ENCODE data around the gene FAM234A. TPM values are rescaled to one million over a fixed set of nuclear protein-coding genes. Genes with fewer than 3 reads are reported as not detected.
"Not testable (repeated sequence)": the region's sequence is repeated elsewhere in the genome, so short reads cannot be mapped to it uniquely, and the experiment has no call there.

The FAM234A gene
- total and polyA plus RNA-seq, 3 experiments from 2014 or later, result 23.1 to 27.9 (median 26.1) TPM

DNA sequence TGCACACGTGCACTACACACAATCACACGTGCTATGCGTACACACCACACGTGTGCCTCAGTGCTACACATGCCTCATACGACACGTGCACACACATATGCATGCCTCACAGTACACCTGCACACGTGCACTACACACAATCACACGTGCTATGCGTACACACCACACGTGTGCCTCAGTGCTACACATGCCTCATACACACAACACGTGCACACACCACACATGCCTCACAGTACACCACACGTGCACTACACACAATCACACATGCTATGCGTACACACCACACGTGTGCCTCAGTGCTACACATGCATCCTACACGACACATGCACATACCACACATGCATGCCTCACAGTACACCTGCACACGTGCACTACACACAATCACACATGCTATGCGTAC lies 32.9 kb downstream of the FAM234A start:
- H3K4me3 ChIP-seq (ENCODE audit: low read length); H3K9me3 Mint-ChIP-seq; H3K27me3 ChIP-seq (ENCODE audit: insufficient read depth, low read length, poor library complexity, severe bottlenecking); H3K4me3 Mint-ChIP-seq; H3K27ac ChIP-seq (ENCODE audit: low read depth, low read length); POLR2A ChIA-PET; H3K4me1 ChIP-seq (ENCODE audit: insufficient read depth, low read length); H3K27me3 Mint-ChIP-seq; DNase-seq; H3K36me3 ChIP-seq (ENCODE audit: insufficient read depth, low read length); H3K4me1 Mint-ChIP-seq; CTCF ChIA-PET; H3K9me3 ChIP-seq (ENCODE audit: low read length): not testable (repeated sequence)
- peaks cover 0 to 13% (median 0%) of the 10 kb centered on the region in 3 donors for H3K36me3 Mint-ChIP-seq
- H3K27ac Mint-ChIP-seq, result peak overlapping the region in 1 of 8 donors; percentile 17

DNA sequence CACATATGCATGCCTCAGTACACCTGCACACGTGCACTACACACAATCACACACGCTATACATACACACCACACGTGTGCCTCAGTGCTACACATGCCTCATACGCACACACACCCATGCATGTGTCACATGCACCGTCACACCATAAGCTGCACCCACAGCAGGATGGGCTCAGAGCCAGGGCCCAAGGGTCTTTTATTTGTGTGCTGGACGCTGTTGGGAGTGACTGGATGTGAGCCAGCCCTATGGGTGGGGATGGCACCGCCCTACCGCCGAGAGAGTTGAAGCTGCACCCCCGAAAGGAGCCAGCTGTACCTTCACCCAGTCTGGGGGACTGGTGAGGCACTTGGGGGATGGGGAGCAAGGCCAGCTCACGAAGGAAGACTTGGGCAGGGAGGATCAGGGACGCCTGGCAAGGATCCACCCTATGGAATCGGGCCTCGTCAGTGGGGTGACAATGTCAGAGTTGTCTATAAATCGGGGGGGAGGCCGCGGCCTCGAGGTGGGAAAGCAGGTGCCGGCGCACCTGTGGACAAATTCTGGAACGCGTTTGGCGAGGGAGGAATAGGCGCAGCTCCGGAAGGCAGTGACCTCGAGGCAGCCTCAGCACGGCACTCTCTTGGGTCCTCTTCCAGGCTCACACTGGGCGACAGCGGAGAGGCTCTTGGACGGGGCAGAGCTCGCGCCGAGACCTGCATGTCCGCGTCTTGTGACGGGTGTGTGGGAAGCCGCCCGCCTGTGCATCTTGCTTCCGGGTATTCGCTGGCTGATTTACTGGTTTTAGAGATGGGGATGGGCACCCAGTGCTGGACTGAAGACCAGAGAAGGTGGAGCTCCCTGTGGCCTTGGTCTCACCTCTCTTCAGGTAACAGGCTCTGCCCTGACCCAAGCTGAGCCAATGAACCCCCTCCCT lies 33.8 kb downstream of the FAM234A start:
- Mint-ChIP-seq H3K9me3 (no peaks in the 10 kb centered on the region), H3K4me3 (no peak overlapping the region), H3K36me3 (peaks cover 0 to 8% (median 0%) of the 10 kb centered on the region in 3 donors), H3K27ac (peak overlapping the region in 2 of 8 donors; percentile 43 to 83), H3K27me3 (peaks cover 0 to 3% of the 10 kb centered on the region in 2 donors), H3K4me1 (peaks cover 0 to 2% (median 0%) of the 10 kb centered on the region in 3 donors)
- no peaks in the 10 kb centered on the region for H3K4me1 ChIP-seq (ENCODE audit: insufficient read depth, low read length)
- CTCF ChIA-PET, result no interaction called here
- POLR2A ChIA-PET, result no interaction called here
- no peaks in the 10 kb centered on the region for H3K9me3 ChIP-seq (ENCODE audit: low read length)
- H3K27me3 ChIP-seq (ENCODE audit: insufficient read depth, low read length, poor library complexity, severe bottlenecking), result no peaks in the 10 kb centered on the region
- H3K36me3 ChIP-seq (ENCODE audit: insufficient read depth, low read length), result no peaks in the 10 kb centered on the region
- no peak for DNase-seq
- no peak overlapping the region for H3K27ac ChIP-seq (ENCODE audit: low read depth, low read length)
- no peak overlapping the region for H3K4me3 ChIP-seq (ENCODE audit: low read length)

DNA sequence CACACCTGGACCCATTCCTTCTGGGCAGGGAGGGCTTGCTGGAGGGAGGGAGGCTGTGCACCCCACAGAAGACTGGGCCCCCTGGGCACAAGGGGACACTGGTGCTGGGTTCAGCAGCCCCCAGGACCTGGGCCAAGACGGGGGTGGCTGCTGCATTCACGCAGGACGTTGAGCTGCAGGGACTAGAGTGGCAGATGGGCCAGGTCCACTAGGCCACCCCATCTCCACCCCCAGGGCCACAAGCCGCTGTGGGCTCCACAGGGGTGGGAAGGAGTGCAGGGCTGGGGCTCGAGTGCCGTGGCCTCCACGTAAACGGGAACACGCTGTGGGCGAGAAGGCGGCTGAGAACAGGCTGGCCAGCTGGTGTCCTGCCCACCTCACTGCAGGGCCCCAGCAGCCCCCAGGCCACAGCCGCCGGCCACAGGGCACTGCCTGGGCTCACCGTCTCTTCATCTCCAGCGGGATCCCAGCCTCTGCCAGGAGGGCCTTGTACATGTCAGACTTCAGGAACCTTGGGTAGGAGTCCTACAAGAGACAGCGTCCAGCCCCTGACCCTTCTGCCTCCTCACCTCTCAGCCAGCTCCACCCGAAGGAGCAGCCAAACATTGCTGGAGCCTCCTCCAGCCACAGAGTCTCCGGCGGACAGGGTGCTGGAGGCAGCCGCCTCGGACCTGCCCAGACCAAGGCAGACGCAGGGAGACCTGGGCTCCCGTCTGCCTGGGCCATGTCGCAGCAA lies 34.6 kb downstream of the FAM234A start:
- CTCF ChIA-PET, result no interaction called here
- no peaks in the 10 kb centered on the region for H3K9me3 Mint-ChIP-seq

DNA sequence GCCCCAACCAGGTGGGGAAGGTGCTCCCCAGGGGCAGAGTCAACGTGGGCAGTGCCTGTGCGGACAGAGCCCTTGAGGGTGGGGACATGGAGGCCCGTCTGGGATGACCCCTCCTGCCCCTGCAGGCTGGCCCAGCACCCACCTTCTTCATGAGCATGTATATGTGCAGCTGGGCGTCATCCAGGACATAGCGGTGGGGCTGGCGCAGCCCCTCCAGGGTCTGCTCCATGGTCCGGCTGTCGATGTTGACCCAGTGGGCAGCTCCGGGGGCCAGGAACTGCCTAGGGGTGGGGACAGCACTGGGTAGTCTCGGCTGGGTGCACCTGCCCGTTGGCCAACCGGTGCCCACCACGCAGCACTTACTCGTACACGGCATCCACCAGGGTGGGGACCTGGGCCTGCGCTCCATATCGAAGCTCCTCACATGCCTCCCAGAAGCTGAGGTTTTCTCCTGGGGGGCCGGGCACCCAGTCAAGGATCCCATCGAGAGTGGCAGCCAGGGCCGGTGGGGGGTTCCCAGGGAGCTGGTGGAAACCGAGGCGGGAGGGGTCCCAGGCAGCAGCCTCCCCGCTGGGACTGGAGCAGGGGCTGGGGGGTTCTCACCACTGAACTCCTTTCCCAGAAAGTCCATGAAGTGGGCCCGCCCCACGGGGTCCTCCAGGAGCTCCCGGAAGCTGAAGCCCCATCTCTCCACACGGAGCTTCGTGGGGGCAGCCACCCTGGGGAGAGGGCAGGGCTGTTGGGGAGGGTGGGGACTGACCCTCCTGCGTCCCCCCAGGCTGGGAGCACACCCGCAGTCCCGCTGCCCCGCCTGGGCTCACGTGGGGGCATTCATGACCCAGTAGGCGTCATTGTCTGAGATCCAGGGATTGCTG lies 36.0 kb downstream of the FAM234A start:
- POLR2A ChIA-PET, result no interaction called here
- no peaks in the 10 kb centered on the region for H3K36me3 Mint-ChIP-seq
- no peak overlapping the region for H3K27ac Mint-ChIP-seq

More for the DNA sequence above, 34.6 kb downstream of the FAM234A start:
- no peaks in the 10 kb centered on the region for H3K4me1 ChIP-seq (ENCODE audit: insufficient read depth, low read length)
- no peak overlapping the region for H3K4me3 ChIP-seq (ENCODE audit: low read length)
- peaks cover 0 to 2% (median 0%) of the 10 kb centered on the region in 3 donors for H3K4me1 Mint-ChIP-seq
- peaks cover 0 to 3% of the 10 kb centered on the region in 2 donors for H3K27me3 Mint-ChIP-seq
- no peak overlapping the region for H3K27ac Mint-ChIP-seq
- no peaks in the 10 kb centered on the region for H3K9me3 ChIP-seq (ENCODE audit: low read length)
- H3K36me3 ChIP-seq (ENCODE audit: insufficient read depth, low read length), result no peaks in the 10 kb centered on the region
- H3K27me3 ChIP-seq (ENCODE audit: insufficient read depth, low read length, poor library complexity, severe bottlenecking), result no peaks in the 10 kb centered on the region
- no peak overlapping the region for H3K27ac ChIP-seq (ENCODE audit: low read depth, low read length)
- peaks cover 0 to 2% (median 0%) of the 10 kb centered on the region in 3 donors for H3K36me3 Mint-ChIP-seq
- H3K4me3 Mint-ChIP-seq, result no peak overlapping the region
- POLR2A ChIA-PET, result no interaction called here
- DNase-seq, result no peak

DNA sequence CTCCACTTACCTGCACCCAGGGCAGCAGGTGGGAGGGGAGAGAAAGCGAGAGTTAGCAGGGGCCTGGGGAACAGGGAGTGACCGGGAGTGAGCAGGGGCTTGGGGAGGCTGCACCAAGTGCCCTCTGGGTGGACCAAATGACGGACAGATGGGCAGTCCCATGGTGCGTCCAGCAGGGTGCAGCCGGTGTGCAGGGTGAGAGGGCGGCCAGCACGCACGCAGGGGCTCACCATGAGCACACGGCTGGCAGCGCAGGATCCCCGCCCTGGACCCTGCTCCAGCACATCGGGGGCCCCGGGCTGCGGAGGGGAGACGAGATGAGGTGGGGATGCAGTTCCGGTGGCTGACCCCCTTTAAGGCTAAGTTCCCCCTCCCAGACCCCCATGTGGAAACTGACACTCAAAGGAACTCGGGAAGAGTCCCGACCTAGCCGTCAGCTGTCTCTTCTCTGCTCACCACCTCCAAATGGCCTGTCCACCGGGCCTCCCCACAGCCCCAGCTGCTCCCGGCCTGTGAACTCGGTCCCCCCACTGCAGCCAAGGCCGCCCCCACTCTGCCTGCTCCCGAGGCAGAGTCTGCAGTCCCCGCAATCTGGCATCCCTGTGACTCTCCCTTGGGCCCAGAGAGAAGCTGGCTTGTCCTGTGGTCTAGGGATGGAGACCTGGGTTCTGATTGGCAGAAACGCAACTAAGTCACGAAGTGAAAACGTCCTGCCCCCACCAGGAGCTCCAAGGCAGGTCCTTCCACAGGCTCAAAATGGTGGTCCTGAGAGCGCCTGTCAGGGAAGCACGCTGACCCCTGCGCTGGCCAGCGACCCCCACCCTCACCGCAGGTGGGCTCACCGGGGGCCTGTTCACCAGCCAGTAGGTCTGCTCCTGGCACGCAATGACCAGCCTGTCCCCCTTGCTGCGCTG lies 38.3 kb downstream of the FAM234A start:
- Histone ChIP-seq H3K4me1 (ENCODE audit: insufficient read depth, low read length) (no peaks in the 10 kb centered on the region), H3K27ac (ENCODE audit: low read depth, low read length) (no peak overlapping the region), H3K27me3 (ENCODE audit: insufficient read depth, low read length, poor library complexity, severe bottlenecking) (peaks cover 4% of the 10 kb centered on the region), H3K9me3 (ENCODE audit: low read length) (no peaks in the 10 kb centered on the region), H3K4me3 (ENCODE audit: low read length) (no peak overlapping the region), H3K36me3 (ENCODE audit: insufficient read depth, low read length) (no peaks in the 10 kb centered on the region)
- ChIA-PET CTCF (no interaction called here), POLR2A (no interaction called here)
- H3K27ac Mint-ChIP-seq, result no peak overlapping the region
- peaks cover 0 to 2% (median 0%) of the 10 kb centered on the region in 3 donors for H3K36me3 Mint-ChIP-seq
- DNase-seq, result no peak
- peaks cover 0 to 9% (median 4%) of the 10 kb centered on the region in 3 donors for H3K4me1 Mint-ChIP-seq
- H3K9me3 Mint-ChIP-seq, result no peaks in the 10 kb centered on the region
- peaks cover 10 to 15% of the 10 kb centered on the region in 2 donors for H3K27me3 Mint-ChIP-seq
- H3K4me3 Mint-ChIP-seq, result no peak overlapping the region

More for the DNA sequence above, 36.0 kb downstream of the FAM234A start:
- H3K27me3 Mint-ChIP-seq, result peaks cover 0 to 6% of the 10 kb centered on the region in 2 donors
- CTCF ChIA-PET, result no interaction called here
- H3K9me3 Mint-ChIP-seq, result no peaks in the 10 kb centered on the region
- no peaks in the 10 kb centered on the region for H3K4me1 ChIP-seq (ENCODE audit: insufficient read depth, low read length)
- no peak overlapping the region for H3K27ac ChIP-seq (ENCODE audit: low read depth, low read length)
- no peak overlapping the region for H3K4me3 Mint-ChIP-seq
- H3K9me3 ChIP-seq (ENCODE audit: low read length), result no peaks in the 10 kb centered on the region
- no peaks in the 10 kb centered on the region for H3K36me3 ChIP-seq (ENCODE audit: insufficient read depth, low read length)
- DNase-seq, result no peak
- H3K4me1 Mint-ChIP-seq, result peaks cover 0 to 5% (median 4%) of the 10 kb centered on the region in 3 donors
- H3K4me3 ChIP-seq (ENCODE audit: low read length), result no peak overlapping the region
- no peaks in the 10 kb centered on the region for H3K27me3 ChIP-seq (ENCODE audit: insufficient read depth, low read length, poor library complexity, severe bottlenecking)

DNA sequence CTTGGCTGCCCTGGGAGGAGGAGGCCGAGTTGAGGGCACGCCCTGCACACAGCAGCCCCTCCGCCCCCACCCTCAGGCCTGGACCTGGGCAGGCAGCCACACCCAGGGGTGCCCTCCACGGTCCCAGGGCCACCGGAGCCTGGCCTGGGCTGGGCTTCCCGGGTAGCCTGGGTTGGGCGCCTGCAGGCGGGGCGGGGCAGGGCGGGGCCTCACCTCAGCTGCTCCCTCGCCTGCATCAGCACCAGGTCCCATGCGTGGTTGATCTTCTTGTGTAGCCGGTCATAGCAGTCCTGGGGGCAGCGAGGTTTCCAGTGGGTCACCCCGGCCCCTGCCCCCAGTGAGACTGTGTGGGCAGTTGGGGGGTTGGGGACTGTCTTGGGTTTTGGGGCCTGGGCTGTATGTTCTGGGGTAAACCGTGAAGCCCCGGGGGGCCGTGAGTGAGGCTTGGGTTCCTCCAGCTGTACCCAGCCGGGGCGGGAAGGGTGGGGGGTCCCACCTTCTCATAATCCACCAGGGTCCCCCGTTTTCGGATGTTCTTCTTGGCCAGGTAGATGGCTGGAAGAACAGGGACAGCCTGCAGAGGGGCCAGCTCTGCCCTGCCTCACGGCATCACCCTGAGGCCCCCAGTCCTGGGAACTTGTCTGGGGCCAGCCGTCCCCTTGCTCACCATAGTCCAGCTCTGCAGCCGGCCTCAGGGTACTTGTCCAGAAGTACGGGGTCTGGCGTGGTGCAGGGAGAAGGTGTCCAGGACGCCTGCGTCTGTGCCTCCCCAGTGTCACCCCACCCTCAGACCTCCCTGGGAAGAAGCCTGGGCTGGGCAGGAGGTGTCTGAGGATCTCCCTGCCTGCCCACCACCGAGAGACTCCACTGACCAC lies 39.2 kb downstream of the FAM234A start:
- H3K4me1 Mint-ChIP-seq, result peaks cover 1 to 11% (median 5%) of the 10 kb centered on the region in 3 donors
- peaks cover 11 to 16% of the 10 kb centered on the region in 2 donors for H3K27me3 Mint-ChIP-seq
- ChIA-PET POLR2A (no interaction called here), CTCF (no interaction called here)
- no peak overlapping the region for H3K4me3 ChIP-seq (ENCODE audit: low read length)
- H3K36me3 ChIP-seq (ENCODE audit: insufficient read depth, low read length), result no peaks in the 10 kb centered on the region
- H3K27me3 ChIP-seq (ENCODE audit: insufficient read depth, low read length, poor library complexity, severe bottlenecking), result peaks cover 4% of the 10 kb centered on the region
- H3K4me1 ChIP-seq (ENCODE audit: insufficient read depth, low read length), result peaks cover 3% of the 10 kb centered on the region
- no peak for DNase-seq
- H3K9me3 ChIP-seq (ENCODE audit: low read length), result no peaks in the 10 kb centered on the region
- no peak overlapping the region for H3K27ac ChIP-seq (ENCODE audit: low read depth, low read length)
- no peak overlapping the region for H3K27ac Mint-ChIP-seq
- H3K9me3 Mint-ChIP-seq, result no peaks in the 10 kb centered on the region
- peak overlapping the region in 1 of 7 donors; percentile 36 for H3K4me3 Mint-ChIP-seq
- peaks cover 0 to 2% (median 0%) of the 10 kb centered on the region in 3 donors for H3K36me3 Mint-ChIP-seq
